Muscle of arm (tissue), 12 donors: ENCODE measurements around the gene KCMF1. TPM values are rescaled to one million over a fixed set of nuclear protein-coding genes. Genes with fewer than 3 reads are reported as not detected.

Source experiments
- DNase-seq: peaks from one replicate; pipeline ENCODE4 v3.0.0-alpha.2; 2013
- polyA plus RNA-seq, 12 donors: library from polyadenylated mRNA; unstranded; fragments of 120-200 nt; gene quantifications; one replicate each; pipeline ENCODE4 v1.2.1, GENCODE V29; 2013; ENCODE audit not compliant: insufficient read length in 12 of 12

KCMF1 gene
- polyA plus RNA-seq, 12 donors: 30.6 to 57.6 (median 47.4) TPM; not detected in 1

- DNase-seq: peak; percentile 21
Measured at GRCh38 chr2:85017411-85018048, 46.6 kb downstream of the KCMF1 start.

DNA sequence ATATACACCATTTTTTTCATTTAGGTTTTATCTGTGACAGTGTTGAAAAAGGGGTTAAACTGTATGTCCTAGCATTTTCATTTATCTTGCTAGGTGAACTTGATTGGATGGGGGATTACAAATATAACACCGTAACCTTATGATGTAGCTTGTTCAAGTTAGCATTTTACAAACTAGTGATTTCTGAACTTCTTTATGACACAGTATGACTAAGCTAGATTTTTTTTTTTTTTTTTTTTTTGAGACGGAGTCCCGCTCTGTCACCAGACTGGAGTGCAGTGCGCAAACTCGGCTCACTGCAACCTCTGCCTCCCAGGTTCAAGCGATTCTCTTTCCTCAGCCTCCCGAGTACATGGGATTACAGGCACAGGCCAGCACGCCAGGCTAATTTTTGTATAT, 47.1 kb downstream of the KCMF1 start:
- DNase-seq: no peak

- DNase-seq: no peak
Measured at GRCh38 chr2:85019121-85019520, 48.2 kb downstream of the KCMF1 start.

GRCh38 chr2:85022232-85022631, 51.3 kb downstream of the KCMF1 start:
- DNase-seq: no peak

DNA sequence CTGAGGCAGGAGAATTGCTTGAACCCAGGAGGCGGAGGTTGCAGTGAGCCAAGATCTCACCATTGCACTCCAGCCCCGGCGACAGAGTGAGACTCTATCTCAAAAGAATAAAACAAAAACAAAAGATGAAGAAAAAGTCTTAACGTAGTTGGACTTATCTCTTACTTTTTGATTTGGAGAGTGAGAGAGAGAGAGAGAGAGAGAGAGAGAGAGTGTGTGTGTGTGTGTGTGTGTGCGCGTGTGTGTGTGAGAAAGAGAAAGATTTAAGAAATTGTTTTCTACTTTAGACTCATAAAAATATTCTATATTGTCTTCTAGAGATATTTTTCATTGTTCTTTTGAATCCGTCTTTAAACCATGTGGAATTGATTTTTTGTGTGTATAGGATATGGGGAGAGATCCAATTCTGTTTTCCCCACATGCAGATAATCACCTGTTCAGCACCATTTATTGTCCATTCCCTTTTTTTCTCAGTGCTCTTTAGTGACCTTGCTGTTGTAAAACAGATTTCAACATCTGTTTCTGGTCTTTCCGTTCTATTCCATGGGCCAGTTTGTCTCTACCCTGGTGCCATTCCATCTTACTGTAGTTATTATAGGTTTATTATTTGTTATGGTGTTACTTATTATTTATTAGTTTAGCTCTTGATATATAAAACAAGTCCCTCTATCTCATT, 53.5 kb downstream of the KCMF1 start:
- DNase-seq: no peak

DNA sequence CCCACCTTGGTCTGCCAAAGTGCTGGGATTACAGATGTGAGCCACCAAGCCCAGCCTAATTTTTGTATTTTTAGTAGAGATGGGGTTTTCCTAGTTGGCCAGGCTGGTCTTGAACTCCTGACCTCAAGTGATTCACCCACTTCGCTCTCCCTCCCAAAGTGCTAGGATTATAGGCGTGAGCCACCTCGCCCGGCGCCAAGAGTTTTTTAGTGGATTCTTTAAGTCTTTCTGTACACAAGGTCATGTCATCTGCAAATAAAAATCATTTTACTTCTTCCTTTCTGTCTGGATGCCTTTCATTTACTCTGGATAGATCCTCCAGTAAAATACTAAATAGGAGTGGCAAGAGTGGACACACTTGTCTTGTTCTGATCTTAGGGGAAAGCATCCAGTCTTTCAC, 61.7 kb downstream of the KCMF1 start:
- DNase-seq: no peak

DNA sequence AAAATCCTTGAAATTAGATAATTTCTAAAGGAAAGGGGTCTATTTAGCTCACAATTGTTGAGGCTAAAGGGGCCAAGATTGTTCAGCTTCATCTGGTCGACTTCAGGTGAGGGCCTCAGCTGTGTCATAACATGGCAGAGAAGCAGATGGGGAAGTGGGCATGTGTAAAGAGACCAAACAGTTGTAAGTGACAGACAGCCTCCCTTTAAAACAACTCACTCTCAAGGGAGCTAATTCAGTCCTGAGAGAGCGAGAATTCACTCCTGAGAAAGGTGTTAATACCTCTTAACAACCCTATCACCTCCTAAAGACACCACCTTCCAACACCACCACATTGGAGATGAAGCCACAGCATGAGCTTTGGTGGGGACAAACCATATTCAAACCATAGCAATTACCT, 62.4 kb downstream of the KCMF1 start:
- no peak for DNase-seq

GRCh38 chr2:85034158-85034557, 63.2 kb downstream of the KCMF1 start:
- DNase-seq: no peak

- no peak for DNase-seq
Measured at GRCh38 chr2:85037622-85038021, 66.7 kb downstream of the KCMF1 start.

GRCh38 chr2:85042330-85042729, 71.4 kb downstream of the KCMF1 start:
- no peak for DNase-seq

DNA sequence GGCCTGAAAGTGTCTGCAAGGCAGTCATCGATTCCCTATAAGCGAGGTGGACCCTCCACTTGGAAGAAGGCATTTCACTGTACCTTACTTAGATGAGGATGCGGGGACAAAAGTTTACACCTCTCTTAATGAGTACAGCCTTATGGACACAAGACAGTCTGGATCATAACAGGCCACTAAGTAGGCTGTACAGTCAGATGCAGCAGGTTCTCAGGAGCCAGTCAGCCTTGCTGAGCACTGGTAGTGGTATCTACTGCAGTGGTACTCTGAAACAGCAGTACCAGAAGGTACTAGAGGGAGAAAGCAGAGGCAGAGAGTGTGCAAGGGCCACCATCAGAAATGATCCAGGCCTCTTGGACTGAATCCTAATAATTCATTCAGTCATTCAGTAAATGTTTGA, 77.6 kb downstream of the KCMF1 start:
- DNase-seq: no peak

DNA sequence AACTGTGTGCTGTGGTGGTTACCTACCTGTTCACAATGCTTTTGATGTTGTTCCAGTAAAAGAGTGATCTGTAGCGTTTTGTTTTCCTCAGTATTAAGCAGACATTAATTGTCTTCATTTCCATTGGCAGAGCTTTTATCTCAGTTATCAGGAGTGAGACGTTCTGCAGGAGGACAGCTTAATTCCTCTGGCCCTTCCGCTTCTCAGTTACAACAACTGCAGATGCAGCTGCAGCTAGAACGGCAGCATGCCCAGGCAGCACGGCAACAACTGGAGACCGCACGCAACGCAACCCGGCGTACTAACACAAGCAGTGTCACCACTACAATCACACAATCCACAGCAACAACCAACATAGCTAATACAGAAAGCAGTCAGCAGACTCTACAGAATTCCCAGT, 78.3 kb downstream of the KCMF1 start:
- DNase-seq: no peak

- DNase-seq: no peak
Measured at GRCh38 chr2:85053802-85054201, 82.8 kb downstream of the KCMF1 start.

DNA sequence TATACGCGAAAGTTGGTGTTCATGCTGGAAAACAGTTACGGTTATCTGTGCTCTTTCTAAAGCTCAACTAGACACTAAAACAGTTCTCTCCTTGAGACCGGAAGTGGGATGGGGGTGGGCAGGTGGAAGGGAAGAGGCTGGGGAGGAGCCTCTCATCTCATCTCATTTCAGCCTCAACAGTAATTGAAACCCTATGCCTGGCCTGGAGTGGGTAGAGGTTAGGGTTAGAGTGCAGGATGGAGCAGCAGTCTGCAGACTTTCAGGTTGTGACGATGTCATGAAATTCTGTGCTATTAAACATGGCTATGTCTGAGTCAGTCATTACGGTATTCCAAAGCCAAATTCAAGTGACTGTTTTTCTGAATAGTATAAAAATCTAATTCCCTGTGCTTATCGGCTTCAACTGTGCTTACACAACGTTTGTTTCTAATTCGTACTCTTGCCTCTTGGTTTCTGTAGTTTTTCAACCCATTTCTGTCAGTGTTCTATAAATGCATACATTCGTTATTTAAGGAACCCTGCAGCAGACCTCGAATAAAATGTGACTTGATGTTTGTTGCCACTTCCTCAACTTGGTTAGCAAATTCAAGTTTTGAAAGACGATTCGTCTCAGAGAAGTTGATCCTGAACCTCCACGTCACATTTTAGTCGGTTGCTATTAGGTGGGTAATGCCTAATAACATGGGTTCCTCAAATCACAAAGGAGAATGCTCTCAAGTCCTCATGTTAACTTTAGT, 86.4 kb downstream of the KCMF1 start:
- no peak for DNase-seq

- DNase-seq: no peak
Measured at GRCh38 chr2:85061896-85062295, 90.9 kb downstream of the KCMF1 start.

GRCh38 chr2:85062565-85062964, 91.6 kb downstream of the KCMF1 start:
- no peak for DNase-seq

GRCh38 chr2:85063981-85064599, 93.1 kb downstream of the KCMF1 start:
- no peak for DNase-seq

DNA sequence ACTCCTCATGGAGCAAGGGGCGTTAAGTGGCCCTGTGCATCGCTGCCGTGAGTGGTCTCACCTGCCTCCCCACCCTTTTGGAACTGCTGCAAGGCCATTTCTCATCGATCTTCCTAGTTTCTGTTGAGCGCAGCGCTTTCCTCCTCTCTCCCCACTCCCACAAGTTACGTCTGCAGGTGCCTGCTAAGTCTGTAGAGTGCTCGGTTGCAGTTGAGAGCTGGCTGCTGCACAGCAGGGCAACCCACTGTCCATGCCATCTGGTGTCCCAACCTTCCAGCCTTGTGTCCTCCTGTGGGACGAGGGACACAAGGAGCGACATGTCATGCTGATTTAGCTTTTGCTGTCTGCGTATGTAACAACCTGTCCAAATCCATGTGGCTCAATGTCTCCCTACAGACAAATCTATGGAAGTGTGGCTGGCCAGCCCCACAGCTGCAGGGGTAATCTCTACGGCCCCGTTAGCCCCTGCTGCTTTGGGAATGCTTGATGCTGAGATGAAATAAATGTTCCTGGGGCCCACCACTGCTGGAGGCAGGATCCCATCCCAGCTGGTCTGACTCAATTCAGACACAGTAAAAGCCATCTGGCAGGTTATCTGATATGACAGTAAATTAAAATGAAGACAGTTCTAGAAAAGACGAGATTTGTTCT, 94.1 kb downstream of the KCMF1 start:
- no peak for DNase-seq

- no peak for DNase-seq
Measured at GRCh38 chr2:85066006-85066740, 95.2 kb downstream of the KCMF1 start.

DNA sequence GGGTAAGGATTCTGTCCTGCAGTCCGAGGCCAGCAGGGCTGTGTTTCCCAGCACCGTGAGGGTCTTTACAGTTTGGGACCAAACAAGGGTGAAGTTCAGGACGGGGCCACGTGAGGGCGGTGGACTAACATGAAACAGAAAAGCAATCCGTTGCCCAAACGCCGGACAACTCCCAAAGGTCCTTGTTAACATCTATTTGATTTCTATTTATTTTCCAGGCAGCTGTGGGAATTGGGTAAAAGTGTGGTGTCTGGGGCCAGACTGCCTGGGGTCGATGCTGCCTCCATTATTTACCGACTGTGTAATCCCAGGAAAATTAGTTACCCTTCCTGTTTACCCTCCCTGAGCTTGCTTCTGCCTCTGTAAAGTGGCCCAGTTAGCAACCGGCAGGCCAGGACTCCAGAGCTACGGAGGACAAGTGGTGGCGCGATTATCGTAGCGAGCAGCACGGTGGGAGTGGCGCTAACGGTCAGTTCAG, 96.0 kb downstream of the KCMF1 start:
- peak; percentile 82 for DNase-seq

DNA sequence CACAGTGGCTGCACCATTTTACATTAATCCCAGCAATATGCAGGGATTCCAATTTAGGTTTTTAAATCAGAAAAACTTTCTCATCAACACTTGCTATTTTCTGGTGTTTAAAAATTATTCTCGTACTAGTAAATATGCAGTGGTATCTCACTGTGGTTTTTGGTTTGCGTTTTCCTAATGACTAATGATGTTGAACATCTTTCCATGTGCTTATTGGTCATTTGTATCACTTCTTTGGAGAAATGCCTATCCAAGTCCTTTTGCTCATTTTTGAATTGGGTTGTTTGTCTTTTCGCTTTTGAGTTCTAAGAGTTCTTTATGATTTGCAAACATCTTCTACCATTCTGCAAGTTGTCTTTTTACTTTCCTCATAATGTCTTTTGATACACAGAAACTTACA, 100.1 kb downstream of the KCMF1 start:
- no peak for DNase-seq
